ENCODE measurements around the gene KLHDC1.

Gene KLHDC1

GRCh38 chr14:49786315-49786714, 93.4 kb downstream of the KLHDC1 start:
- no peak overlapping the region for H3K4me3 ChIP-seq (ENCODE audit: low read length)
- no peak for TF ChIP-seq ZNF274 (IDR thresholded peaks at IDR 0.05; ENCODE audit: low read depth, low read length)

DNA sequence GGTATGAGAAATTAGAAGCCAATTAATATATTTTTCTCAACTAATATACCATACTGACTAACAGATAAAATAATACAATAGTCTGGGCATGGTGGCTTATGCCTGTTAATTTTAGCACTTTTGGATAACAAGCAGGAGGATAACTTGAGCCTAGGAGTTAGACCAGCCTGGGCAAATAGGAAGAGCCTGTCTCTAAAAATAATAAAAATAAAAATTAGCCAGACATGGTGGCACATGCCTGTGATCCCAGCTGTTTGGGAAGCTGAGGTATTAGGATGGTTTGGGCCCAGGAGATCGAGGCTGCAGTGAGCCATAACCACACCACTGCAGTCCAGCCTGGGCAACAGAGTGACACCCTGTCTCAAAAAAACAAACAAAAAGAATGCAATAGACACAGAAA, 99.7 kb downstream of the KLHDC1 start:
- TF ChIP-seq ZNF274 (IDR thresholded peaks at IDR 0.05; ENCODE audit: low read depth, low read length): no peak
- no peak overlapping the region for H3K4me3 ChIP-seq (ENCODE audit: low read length)

DNA sequence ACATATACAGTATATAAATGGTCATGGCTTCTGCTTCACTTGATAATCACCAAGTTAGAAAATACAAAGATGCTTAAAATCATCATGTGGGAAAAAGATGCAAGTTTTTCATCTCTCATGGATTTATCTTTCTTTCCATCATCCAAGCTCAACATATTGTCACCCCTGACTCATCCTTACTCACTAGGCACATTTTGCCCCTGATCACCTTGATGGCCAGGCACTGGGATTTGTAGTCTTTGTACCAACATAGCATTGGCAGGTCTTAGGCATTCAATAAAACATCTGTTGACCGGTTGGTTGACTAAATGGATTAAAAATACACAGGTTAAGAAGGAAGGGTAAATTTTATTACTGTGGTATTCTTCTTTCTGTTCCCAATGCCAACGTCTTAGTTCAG, 103.1 kb downstream of the KLHDC1 start:
- TF ChIP-seq ZNF274 (IDR thresholded peaks at IDR 0.05; ENCODE audit: low read depth, low read length): no peak
- H3K4me3 ChIP-seq (ENCODE audit: low read length): no peak overlapping the region
